IMR-90 (cell line): Measurements from ENCODE around the gene VRK2.

ENCODE experiments used
- BHLHE40 ChIP-seq: fragments of 150-350 bp; IDR thresholded peaks from 2 replicates; pipeline ENCODE4 v1.6.1; 2016; ENCODE audit warnings: mild to moderate bottlenecking, low read depth, low read length
- CHD1 ChIP-seq: IDR thresholded peaks from 2 replicates; pipeline ENCODE4 v1.6.1; 2012; ENCODE audit warnings: low read depth, low read length, improper control_type of control experiment
- MXI1 ChIP-seq: IDR thresholded peaks from 2 replicates; pipeline ENCODE4 v1.6.1; 2012; ENCODE audit warnings: low read depth, mild to moderate bottlenecking, low read length, moderate library complexity, borderline replicate concordance
- POLR2A ChIP-seq: IDR thresholded peaks from 2 replicates; pipeline ENCODE4 v1.6.1; 2012; ENCODE audit warnings: mild to moderate bottlenecking, low read depth, low read length
- RAD21 ChIP-seq: IDR thresholded peaks from 2 replicates; pipeline ENCODE4 v1.6.1; 2012; ENCODE audit warnings: low read length, improper control_type of control experiment
- RCOR1 ChIP-seq: IDR thresholded peaks from 2 replicates; pipeline ENCODE4 v1.6.1; 2012; ENCODE audit warnings: mild to moderate bottlenecking, low read length, improper control_type of control experiment; ENCODE audit not compliant: insufficient replicate concordance
- RFX5 ChIP-seq: IDR thresholded peaks from 2 replicates; pipeline ENCODE4 v1.8.0; 2012; ENCODE audit warnings: low read depth, mild to moderate bottlenecking, low read length, moderate library complexity
- SMC3 ChIP-seq: fragments of 150-350 bp; IDR thresholded peaks from 2 replicates; pipeline ENCODE4 v1.6.1; 2016; ENCODE audit warnings: low read depth, mild to moderate bottlenecking, antibody characterized with exemption, low read length, moderate library complexity
- USF2 ChIP-seq: fragments of 150-350 bp; IDR thresholded peaks from 2 replicates; pipeline ENCODE4 v1.6.1; 2017; ENCODE audit warnings: mild to moderate bottlenecking, antibody characterized with exemption, low read length, low read depth
- TF ChIP-seq, protein P1 (sequence below): conservative IDR thresholded peaks from 2 replicates; pipeline ENCODE4 v1.5.1; 2012; ENCODE audit warnings: mild to moderate bottlenecking, low read depth, low read length, improper control_type of control experiment
- TF ChIP-seq, protein P2 (sequence below): fragments of 150-350 bp; IDR thresholded peaks from 2 replicates; pipeline ENCODE4 v1.6.1; 2016; ENCODE audit warnings: low read depth, mild to moderate bottlenecking, low read length, moderate library complexity, borderline replicate concordance

DNA sequence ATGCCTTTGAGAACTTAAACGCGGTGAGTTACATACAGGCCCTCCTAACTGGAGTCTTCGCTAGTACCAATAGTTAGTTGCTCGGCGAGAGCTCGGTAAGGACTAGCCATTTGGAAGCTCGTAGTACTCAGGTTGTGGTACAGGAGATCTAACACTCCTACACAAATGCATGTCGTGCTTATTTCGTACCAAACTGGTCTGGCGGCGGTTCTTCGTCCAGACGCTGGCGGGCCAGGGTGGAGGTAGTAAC is 346 bp upstream of the VRK2 start:
- TF ChIP-seq, protein P1, sequence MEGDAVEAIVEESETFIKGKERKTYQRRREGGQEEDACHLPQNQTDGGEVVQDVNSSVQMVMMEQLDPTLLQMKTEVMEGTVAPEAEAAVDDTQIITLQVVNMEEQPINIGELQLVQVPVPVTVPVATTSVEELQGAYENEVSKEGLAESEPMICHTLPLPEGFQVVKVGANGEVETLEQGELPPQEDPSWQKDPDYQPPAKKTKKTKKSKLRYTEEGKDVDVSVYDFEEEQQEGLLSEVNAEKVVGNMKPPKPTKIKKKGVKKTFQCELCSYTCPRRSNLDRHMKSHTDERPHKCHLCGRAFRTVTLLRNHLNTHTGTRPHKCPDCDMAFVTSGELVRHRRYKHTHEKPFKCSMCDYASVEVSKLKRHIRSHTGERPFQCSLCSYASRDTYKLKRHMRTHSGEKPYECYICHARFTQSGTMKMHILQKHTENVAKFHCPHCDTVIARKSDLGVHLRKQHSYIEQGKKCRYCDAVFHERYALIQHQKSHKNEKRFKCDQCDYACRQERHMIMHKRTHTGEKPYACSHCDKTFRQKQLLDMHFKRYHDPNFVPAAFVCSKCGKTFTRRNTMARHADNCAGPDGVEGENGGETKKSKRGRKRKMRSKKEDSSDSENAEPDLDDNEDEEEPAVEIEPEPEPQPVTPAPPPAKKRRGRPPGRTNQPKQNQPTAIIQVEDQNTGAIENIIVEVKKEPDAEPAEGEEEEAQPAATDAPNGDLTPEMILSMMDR: no peak
- no peak for TF ChIP-seq POLR2A
- TF ChIP-seq SMC3: no peak
- TF ChIP-seq RAD21: no peak
- TF ChIP-seq RFX5: no peak
- no peak for TF ChIP-seq BHLHE40
- TF ChIP-seq RCOR1: no peak
- no peak for TF ChIP-seq CHD1
- TF ChIP-seq USF2: no peak
- TF ChIP-seq MXI1: no peak
- TF ChIP-seq, protein P2, sequence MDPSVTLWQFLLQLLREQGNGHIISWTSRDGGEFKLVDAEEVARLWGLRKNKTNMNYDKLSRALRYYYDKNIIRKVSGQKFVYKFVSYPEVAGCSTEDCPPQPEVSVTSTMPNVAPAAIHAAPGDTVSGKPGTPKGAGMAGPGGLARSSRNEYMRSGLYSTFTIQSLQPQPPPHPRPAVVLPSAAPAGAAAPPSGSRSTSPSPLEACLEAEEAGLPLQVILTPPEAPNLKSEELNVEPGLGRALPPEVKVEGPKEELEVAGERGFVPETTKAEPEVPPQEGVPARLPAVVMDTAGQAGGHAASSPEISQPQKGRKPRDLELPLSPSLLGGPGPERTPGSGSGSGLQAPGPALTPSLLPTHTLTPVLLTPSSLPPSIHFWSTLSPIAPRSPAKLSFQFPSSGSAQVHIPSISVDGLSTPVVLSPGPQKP: no peak
